ENCODE data around the gene TPCN2. TPM values are rescaled to one million over a fixed set of nuclear protein-coding genes. Genes with fewer than 3 reads are reported as not detected.

The TPCN2 gene
- total RNA-seq, 8 experiments from 2014 or later = 3.6 to 17.2 (median 5.6) TPM

- no peak overlapping the region for H3K27ac ChIP-seq
- WGBS, 10 experiments = 17 to 77% (median 55%) methylated on average over 1 to 8 of the region's 8 CpGs; no CpG with 5 or more reads in 3 of the 10 experiments
- in situ Hi-C loops (cut with MboI; ENCODE audit: low pct_unique_long_range_greater_than_20kb in 2 of 9, low sequenced_read_pairs in 9 of 9, unreplicated experiment in 9 of 9) = no loop called here
- no peaks in the 10 kb centered on the region for H3K4me1 ChIP-seq (replicated peaks in 1 of 2)
- H3K4me3 ChIP-seq = no peak overlapping the region
- no peak for ATAC-seq (replicated peaks in 6 of 8)
Observed at GRCh38 chr11:69173925-69174581, 125.3 kb downstream of the TPCN2 start.

GRCh38 chr11:69174841-69175240, 126.1 kb downstream of the TPCN2 start:
- H3K27ac ChIP-seq = no peak overlapping the region
- ATAC-seq (replicated peaks in 6 of 8) = no peak
- H3K4me3 ChIP-seq = no peak overlapping the region
- WGBS, 10 experiments = 35 to 100% (median 57%) methylated on average over 1 to 2 of the region's 2 CpGs; no CpG with 5 or more reads in 5 of the 10 experiments
- in situ Hi-C loops (cut with MboI; ENCODE audit: low pct_unique_long_range_greater_than_20kb in 2 of 9, low sequenced_read_pairs in 9 of 9, unreplicated experiment in 9 of 9) = no loop called here
- H3K4me1 ChIP-seq (replicated peaks in 1 of 2) = no peaks in the 10 kb centered on the region

DNA sequence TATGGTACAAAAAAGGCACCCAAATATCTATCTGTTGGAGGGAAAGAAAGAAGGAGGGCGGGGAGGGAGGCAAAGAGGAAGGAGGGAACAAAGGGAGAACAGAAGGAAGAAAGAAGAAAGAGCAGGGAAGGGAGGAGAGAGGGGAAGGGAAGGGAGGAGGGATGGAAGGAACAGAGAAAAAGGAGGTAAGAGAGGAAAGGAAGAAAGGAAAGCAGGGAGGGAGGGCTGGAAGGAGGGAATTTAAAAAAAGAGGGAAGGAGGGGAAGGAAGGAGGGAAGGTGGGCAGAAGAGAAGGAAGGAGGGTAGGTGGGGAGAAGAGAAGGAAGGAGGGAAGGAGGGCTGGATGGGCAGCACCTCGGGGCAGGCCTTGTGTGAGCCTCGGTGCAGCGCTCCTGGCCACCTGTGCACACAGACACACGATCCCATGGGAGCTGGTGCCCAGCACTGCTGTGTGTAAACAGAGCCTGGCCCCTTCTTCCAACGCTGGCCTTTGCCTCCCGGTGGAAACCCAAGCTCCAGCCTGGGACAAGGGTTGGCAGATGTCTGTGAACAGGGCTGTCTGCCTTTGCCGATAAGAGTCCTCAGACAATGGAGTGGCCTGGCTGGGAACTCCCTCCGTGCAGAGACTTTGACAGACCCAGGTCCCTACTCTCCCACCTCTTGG, 130.2 kb downstream of the TPCN2 start:
- in situ Hi-C loops (cut with MboI; ENCODE audit: low pct_unique_long_range_greater_than_20kb in 2 of 9, low sequenced_read_pairs in 9 of 9, unreplicated experiment in 9 of 9) = no loop called here
- no peaks in the 10 kb centered on the region for H3K4me1 ChIP-seq (replicated peaks in 1 of 2)
- 14 to 87% (median 27%) methylated on average over 1 to 4 of the region's 9 CpGs; no CpG with 5 or more reads in 4 of the 10 experiments for WGBS, 10 experiments
- ATAC-seq (replicated peaks in 6 of 8) = peak in 3 of 8 experiments; percentile 18 to 40 (median 33)
- no peak overlapping the region for H3K27ac ChIP-seq
- H3K4me3 ChIP-seq = no peak overlapping the region

GRCh38 chr11:69180226-69180625, 131.5 kb downstream of the TPCN2 start:
- H3K27ac ChIP-seq = no peak overlapping the region
- no peak overlapping the region for H3K4me3 ChIP-seq
- in situ Hi-C loops (cut with MboI; ENCODE audit: low pct_unique_long_range_greater_than_20kb in 2 of 9, low sequenced_read_pairs in 9 of 9, unreplicated experiment in 9 of 9) = no loop called here
- H3K4me1 ChIP-seq (replicated peaks in 1 of 2) = no peaks in the 10 kb centered on the region
- 0 to 95% (median 50%) methylated on average over 1 to 9 of the region's 9 CpGs; no CpG with 5 or more reads in 4 of the 10 experiments for WGBS, 10 experiments
- no peak for ATAC-seq (replicated peaks in 6 of 8)

GRCh38 chr11:69180726-69181125, 132.0 kb downstream of the TPCN2 start:
- H3K4me3 ChIP-seq = no peak overlapping the region
- no peaks in the 10 kb centered on the region for H3K4me1 ChIP-seq (replicated peaks in 1 of 2)
- in situ Hi-C loops (cut with MboI; ENCODE audit: low pct_unique_long_range_greater_than_20kb in 2 of 9, low sequenced_read_pairs in 9 of 9, unreplicated experiment in 9 of 9) = no loop called here
- WGBS, 10 experiments = 80 to 100% (median 100%) methylated on average over 1 to 3 of the region's 3 CpGs; no CpG with 5 or more reads in 3 of the 10 experiments
- ATAC-seq (replicated peaks in 6 of 8) = no peak
- H3K27ac ChIP-seq = no peak overlapping the region

DNA sequence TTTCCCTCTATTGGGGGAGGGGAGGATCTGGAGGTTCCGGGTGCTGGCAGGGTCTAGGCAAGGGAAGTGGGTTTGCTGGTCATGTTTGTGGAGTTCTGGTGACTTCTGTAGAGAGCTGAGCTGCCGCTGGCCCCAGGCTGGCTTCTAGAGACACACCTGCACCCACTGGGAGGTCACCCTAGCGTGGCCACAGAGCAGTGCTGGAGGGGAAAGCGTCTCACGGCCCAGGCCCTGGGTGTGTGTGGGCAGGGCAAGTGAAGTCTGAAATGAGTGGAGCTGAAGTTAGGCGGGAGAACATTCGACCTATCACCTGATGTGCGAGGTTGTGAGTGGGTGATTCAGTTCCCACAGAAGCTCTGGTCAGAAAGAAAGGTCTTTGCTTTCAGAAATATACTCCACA, 134.9 kb downstream of the TPCN2 start:
- in situ Hi-C loops (cut with MboI; ENCODE audit: low pct_unique_long_range_greater_than_20kb in 2 of 9, low sequenced_read_pairs in 9 of 9, unreplicated experiment in 9 of 9) = no loop called here
- Histone ChIP-seq H3K4me1 (replicated peaks in 1 of 2) (no peaks in the 10 kb centered on the region), H3K4me3 (no peak overlapping the region), H3K27ac (no peak overlapping the region)
- 40 to 90% (median 82%) methylated on average over 1 to 5 of the region's 8 CpGs; no CpG with 5 or more reads in 5 of the 10 experiments for WGBS, 10 experiments
- ATAC-seq (replicated peaks in 6 of 8) = no peak

Other genes with a start within 250 kb of the TPCN2 start
- gene CPT1A, start 207.0 kb upstream of the TPCN2 start, total RNA-seq = 10 to 100 TPM in 4 of 8 experiments, 1 to 10 TPM in 4; 1.6 to 67.8 (median 12.4) TPM
- 100 to 1,000 TPM in 3 of 8 experiments, 10 to 100 TPM in 5; 78.5 to 150 (median 92.6) TPM for gene MRPL21, start 145.1 kb upstream of the TPCN2 start, total RNA-seq
- gene IGHMBP2, start 145.0 kb upstream of the TPCN2 start, total RNA-seq = 10 to 100 TPM in 5 of 8 experiments, 1 to 10 TPM in 3; 6.7 to 21.0 (median 10.3) TPM
- gene MRGPRD, start 67.9 kb upstream of the TPCN2 start, total RNA-seq = under 1 TPM in 1 of 8 experiments, not detected in 7; 0.21 TPM
- 1 to 10 TPM in 1 of 8 experiments, under 1 TPM in 6, not detected in 1; 0.05 to 4.3 (median 0.57) TPM for gene MRGPRF, start 35.7 kb upstream of the TPCN2 start, total RNA-seq
- 1 to 10 TPM in 1 of 8 experiments, under 1 TPM in 6, not detected in 1; 0.14 to 1.2 (median 0.56) TPM for gene SMIM38, start 107.0 kb downstream of the TPCN2 start, total RNA-seq
- 10 to 100 TPM in 1 of 8 experiments, 1 to 10 TPM in 3, under 1 TPM in 3, not detected in 1; 0.05 to 59.6 (median 1.3) TPM for gene MYEOV, start 245.2 kb downstream of the TPCN2 start, total RNA-seq

Measured in motor neuron (in vitro differentiated cells).